Endothelial cell of umbilical vein (primary cell): ENCODE measurements around the gene ATP9B. TPM values are rescaled to one million over a fixed set of nuclear protein-coding genes. Genes with fewer than 3 reads are reported as not detected.

ENCODE experiments used
- BruUV-seq: library from RNA; stranded (reverse); fragments of 400-500 nt; replicated peaks from 2 replicates; lab custom pipeline; 2021; lab: Mats Ljungman, UMichigan
- CTCF ChIA-PET: fragments of 300-600, 350-600 bp; sonication (Branson Sonifier 250); formaldehyde crosslinking; loops from one replicate; lab custom pipeline; 2021; ENCODE audit warnings: antibody characterized with exemption, inconsistent platforms; lab: Charles Lee
- POLR2A ChIA-PET: fragments of 300-600, 350-600 bp; sonication (Branson Sonifier 250); formaldehyde crosslinking; loops from one replicate; lab custom pipeline; 2021; ENCODE audit warnings: antibody characterized with exemption, inconsistent platforms; lab: Charles Lee
- DNase-seq: peaks from one replicate; pipeline ENCODE4 v3.0.0-alpha.2; 2011; ENCODE audit warnings: low read depth, low spot score
- FAIRE-seq: peaks from 2 replicates; lab custom pipeline; 2011; peaks lifted over from hg19 to GRCh38; lab: Jason Lieb, UNC
- H2AFZ ChIP-seq: 2 replicates; pipeline ENCODE4 v1.6.0; 2012; ENCODE audit warnings: low read depth, low read length, control low read depth, inconsistent platforms
- H3K27ac ChIP-seq: 2 replicates; pipeline ENCODE4 v1.5.1; 2011; ENCODE audit warnings: low read depth, mild to moderate bottlenecking, control low read depth, low read length, moderate library complexity; ENCODE audit not compliant: insufficient read depth
- H3K27me3 ChIP-seq, 2 experiments: 2 replicates each; pipeline versions ENCODE4 v1.6.0 to v1.6.1; 2011; ENCODE audit warnings: low read length in 2 of 2, mixed read lengths in 1 of 2; ENCODE audit not compliant: control insufficient read depth in 2 of 2, insufficient read depth in 2 of 2
- H3K36me3 ChIP-seq, 2 experiments: 2 replicates in 1 of 2; 3 replicates in 1 of 2; pipeline ENCODE4 v1.5.1; 2011; ENCODE audit warnings: low read length in 2 of 2, mild to moderate bottlenecking in 1 of 2, moderate library complexity in 1 of 2; ENCODE audit not compliant: control insufficient read depth in 2 of 2, insufficient read depth in 2 of 2; ENCODE audit errors: extremely low read depth in 1 of 2
- H3K4me1 ChIP-seq: 3 replicates; pipeline ENCODE4 v1.5.1; 2011; ENCODE audit warnings: mild to moderate bottlenecking, low read length; ENCODE audit not compliant: control insufficient read depth, insufficient read depth; ENCODE audit errors: extremely low read depth
- H3K4me2 ChIP-seq: 2 replicates; pipeline ENCODE4 v1.6.1; 2011; ENCODE audit warnings: low read length, control low read depth, mixed read lengths; ENCODE audit not compliant: insufficient read depth
- H3K4me3 ChIP-seq, 3 experiments: fragments of 200-600 bp in 1 of 3; sonication (generic), shearing (Covaris generic) in 1 of 3; replicated peaks in 1 of 3; 2 replicates each; pipeline ENCODE4 v1.5.1; 2011 to 2016; ENCODE audit warnings: control low read depth in 3 of 3, low read length in 3 of 3, mild to moderate bottlenecking in 2 of 3, inconsistent platforms in 1 of 3, low read depth in 1 of 3, moderate library complexity in 1 of 3; ENCODE audit not compliant: insufficient read depth in 1 of 3
- H3K79me2 ChIP-seq: 2 replicates; pipeline ENCODE4 v1.6.0; 2012; ENCODE audit warnings: low read length, inconsistent platforms; ENCODE audit not compliant: control insufficient read depth, insufficient read depth
- H3K9ac ChIP-seq: replicated peaks from 2 replicates; pipeline ENCODE3; 2011; ENCODE audit warnings: low read length, control low read depth; ENCODE audit not compliant: insufficient read depth; ENCODE audit errors: extremely low read depth
- H3K9me1 ChIP-seq: replicated peaks from 3 replicates; pipeline ENCODE4 v1.6.0; 2011; ENCODE audit warnings: mild to moderate bottlenecking, low read length; ENCODE audit not compliant: control insufficient read depth, insufficient read depth; ENCODE audit errors: extremely low read depth
- H3K9me3 ChIP-seq: replicated peaks from 2 replicates; pipeline ENCODE4 v1.5.1; 2012; ENCODE audit warnings: low read length, inconsistent platforms; ENCODE audit not compliant: control insufficient read depth, insufficient read depth
- H4K20me1 ChIP-seq: replicated peaks from 2 replicates; pipeline ENCODE3; 2011; ENCODE audit warnings: mild to moderate bottlenecking, low read length; ENCODE audit not compliant: control insufficient read depth, insufficient read depth; ENCODE audit errors: extremely low read depth
- EZH2 ChIP-seq: IDR thresholded peaks from 2 replicates; pipeline ENCODE4 v1.6.1; 2012; ENCODE audit warnings: borderline replicate concordance, low read depth, mild to moderate bottlenecking, moderate library complexity, low read length, inconsistent platforms; ENCODE audit not compliant: severe bottlenecking
- FOS ChIP-seq: IDR thresholded peaks from 2 replicates; pipeline ENCODE4 v1.6.1; 2011; ENCODE audit warnings: mild to moderate bottlenecking, low read length, moderate library complexity, borderline replicate concordance; ENCODE audit not compliant: insufficient read depth
- GATA2 ChIP-seq: IDR thresholded peaks from 2 replicates; pipeline ENCODE4 v1.7.0; 2011; ENCODE audit warnings: low read depth, mild to moderate bottlenecking, moderate library complexity, mixed read lengths, low read length; ENCODE audit not compliant: insufficient read length, insufficient read depth
- JUN ChIP-seq: IDR thresholded peaks from 2 replicates; pipeline ENCODE4 v1.6.1; 2011; ENCODE audit warnings: borderline replicate concordance, low read depth; ENCODE audit not compliant: insufficient read length, insufficient read depth
- MYC ChIP-seq: IDR thresholded peaks from one replicate; pipeline ENCODE4 v1.6.1; 2011; ENCODE audit warnings: mild to moderate bottlenecking, low read depth, low read length
- POLR2A ChIP-seq: IDR thresholded peaks from 2 replicates; pipeline ENCODE4 v1.6.1; 2012; ENCODE audit warnings: low read depth, mild to moderate bottlenecking, control low read depth, low read length
- POLR2AphosphoS5 ChIP-seq: IDR thresholded peaks from 2 replicates; pipeline ENCODE4 v1.6.1; 2012; ENCODE audit warnings: low read depth, mild to moderate bottlenecking, control low read depth, low read length, moderate library complexity; ENCODE audit not compliant: insufficient read depth
- dilution Hi-C: fragments of 300-500 bp; cut with MboI; formaldehyde crosslinking; loops from one replicate; pipeline ENCODE4 v1.15.0; 2019; ENCODE audit warnings: low sequenced_read_pairs; ENCODE audit not compliant: extremely low pct_ligation_motif_present
- intact Hi-C: fragments of 100-400 bp; cut with micrococcal nuclease; formaldehyde crosslinking; loops from one replicate; pipeline ENCODE4 v1.10.0; 2022
- polyA plus RNA-seq, 4 experiments: library from polyadenylated mRNA; depleted of rRNA in 3 of 4; stranded (reverse) in 3 of 4; unstranded in 1 of 4; fragments of >200 nt; gene quantifications; 2 replicates each; pipeline versions ENCODE4 v1.2.1 to v1.2.3, GENCODE V29; 2011 to 2012; ENCODE audit warnings: missing spikeins in 1 of 4
- total RNA-seq: library from RNA; stranded (reverse); gene quantifications from 2 replicates; pipeline ENCODE4 v1.2.3, GENCODE V29; 2021

Gene ATP9B
- total and polyA plus RNA-seq, 2 donors (not counting 3 experiments of a cell fraction or from before 2014, with no cell fraction given) = 14.6 to 18.2 TPM

DNA sequence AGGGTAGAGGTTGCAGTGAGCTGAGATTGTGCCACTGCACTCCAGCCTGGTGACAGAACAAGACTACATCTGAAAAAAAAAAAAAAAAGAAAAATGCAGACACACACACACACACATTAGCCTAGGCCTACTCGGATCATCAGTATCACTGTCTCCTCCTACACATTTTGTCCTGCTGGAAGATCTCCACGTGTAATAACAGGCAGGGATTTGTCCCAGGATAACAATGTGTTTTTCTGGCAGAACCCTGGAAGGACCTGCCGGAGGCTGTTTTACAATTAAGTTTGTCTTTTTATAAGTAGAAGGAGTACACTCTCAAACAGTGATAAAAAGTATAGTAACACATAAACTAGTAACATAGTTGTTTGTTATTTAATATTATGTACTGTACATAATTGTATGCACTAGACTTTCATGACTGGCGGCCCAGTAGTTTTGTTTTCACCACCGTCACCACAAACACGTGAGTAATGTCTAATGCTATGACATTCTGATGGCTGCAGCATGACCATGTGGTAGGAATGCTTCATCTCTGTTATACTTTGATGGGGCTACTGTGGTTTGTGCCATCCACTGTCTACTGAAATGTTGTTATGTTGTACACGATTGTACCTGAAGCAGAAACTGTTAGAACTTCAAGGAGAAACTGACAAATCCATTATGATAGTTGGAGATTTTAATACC lies 130.6 kb downstream of the ATP9B start:
- CTCF ChIA-PET = interaction anchor here (1.2 kb wide), 1 partner anchor 9 kb away, joined by 4 read pairs; no protein-coding TSS in a partner anchor
- H3K79me2 ChIP-seq = no peaks in the 10 kb centered on the region
- DNase-seq (no peak), FAIRE-seq (no peak)
- H3K36me3 ChIP-seq = no peaks in the 10 kb centered on the region
- peaks cover 3% of the 10 kb centered on the region for H3K9me1 ChIP-seq
- intact Hi-C loops (no loop called here), dilution Hi-C loops (no loop called here)
- no peaks in the 10 kb centered on the region for H3K9me3 ChIP-seq
- POLR2A ChIA-PET = no interaction called here
- no peaks in the 10 kb centered on the region for H3K27me3 ChIP-seq
- H3K4me3 ChIP-seq = no peak overlapping the region
- no peak overlapping the region for H3K27ac ChIP-seq
- H4K20me1 ChIP-seq = no peaks in the 10 kb centered on the region
- H2AFZ ChIP-seq = no peak overlapping the region
- BruUV-seq = no TSS peak
- no peak overlapping the region for H3K9ac ChIP-seq
- H3K4me1 ChIP-seq = no peaks in the 10 kb centered on the region
- no peak overlapping the region for H3K4me2 ChIP-seq
- TF ChIP-seq JUN = no peak
- no peak for TF ChIP-seq FOS
- TF ChIP-seq EZH2 = no peak
- no peak for TF ChIP-seq GATA2
- no peak for TF ChIP-seq POLR2AphosphoS5
- no peak for TF ChIP-seq POLR2A
- TF ChIP-seq MYC = no peak
